Stimulated activated CD8-positive, alpha-beta memory T cell treated with anti-CD3 and anti-CD28 coated beads, Interleukin-2, amount 100 ng/mL, for 1 hour (primary cell): ENCODE data around the gene NLRP6.

ENCODE experiments used
- DNase-seq, 2 donors: peaks; one replicate each; pipeline ENCODE4 v3.0.0-alpha.2; 2020; ENCODE audit warnings: low read depth in 2 of 2

Gene NLRP6

DNA sequence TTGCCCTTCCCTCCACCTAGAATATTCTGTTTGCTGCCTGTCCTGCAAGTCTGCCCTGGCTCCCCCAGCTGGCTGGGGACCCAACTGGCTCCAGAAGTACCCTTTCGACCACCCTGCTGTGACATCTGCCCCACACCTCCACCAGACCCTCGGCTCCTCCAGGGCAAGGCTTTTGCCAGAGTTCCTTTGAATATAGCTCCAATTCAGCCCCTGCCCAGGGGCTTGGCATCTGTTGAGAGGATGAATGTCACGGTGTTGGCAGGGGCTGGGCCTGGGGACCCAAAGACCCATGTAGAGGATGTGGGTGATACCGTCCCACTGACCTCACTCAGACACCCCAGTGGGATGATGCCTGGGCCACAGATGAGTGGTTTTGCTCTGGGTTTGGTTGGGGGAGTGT lies 4.0 kb downstream of the NLRP6 start:
- no peak for DNase-seq

DNA sequence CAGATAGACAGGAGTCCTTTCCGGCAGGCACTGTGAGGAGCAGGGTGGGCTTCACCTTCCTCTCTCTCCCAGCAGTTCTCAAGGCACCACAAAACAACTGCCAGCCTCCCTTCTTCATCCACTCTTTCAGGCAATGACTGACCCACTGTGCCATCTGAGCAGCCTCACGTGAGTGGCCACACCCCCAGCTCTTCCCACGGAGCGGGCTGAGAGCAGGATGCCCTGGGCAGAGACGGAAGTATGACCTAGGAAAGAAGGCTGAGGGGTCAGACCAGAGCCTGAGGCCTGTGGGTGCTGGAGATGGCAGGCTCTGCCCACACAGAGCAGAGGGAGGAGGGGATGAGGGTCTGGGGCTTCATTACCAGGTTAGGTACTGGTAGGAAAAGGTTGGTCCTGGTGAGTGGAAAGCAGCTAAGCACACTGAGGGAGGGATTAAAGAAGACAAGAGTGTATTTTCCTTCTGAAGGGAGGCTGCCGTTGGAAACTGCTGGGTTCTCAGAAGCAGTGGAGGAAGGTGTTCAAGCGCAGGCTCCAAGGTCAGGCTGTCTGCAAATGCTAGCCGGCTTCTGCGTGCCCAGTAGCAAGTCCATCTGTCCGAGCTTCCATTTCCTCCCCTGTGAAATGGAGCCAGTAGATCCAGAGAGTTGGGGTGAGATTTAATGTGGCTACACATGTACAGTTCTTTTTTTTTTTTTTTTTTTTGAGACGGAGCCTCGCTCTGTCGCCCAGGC lies 4.6 kb downstream of the NLRP6 start:
- no peak for DNase-seq

DNA sequence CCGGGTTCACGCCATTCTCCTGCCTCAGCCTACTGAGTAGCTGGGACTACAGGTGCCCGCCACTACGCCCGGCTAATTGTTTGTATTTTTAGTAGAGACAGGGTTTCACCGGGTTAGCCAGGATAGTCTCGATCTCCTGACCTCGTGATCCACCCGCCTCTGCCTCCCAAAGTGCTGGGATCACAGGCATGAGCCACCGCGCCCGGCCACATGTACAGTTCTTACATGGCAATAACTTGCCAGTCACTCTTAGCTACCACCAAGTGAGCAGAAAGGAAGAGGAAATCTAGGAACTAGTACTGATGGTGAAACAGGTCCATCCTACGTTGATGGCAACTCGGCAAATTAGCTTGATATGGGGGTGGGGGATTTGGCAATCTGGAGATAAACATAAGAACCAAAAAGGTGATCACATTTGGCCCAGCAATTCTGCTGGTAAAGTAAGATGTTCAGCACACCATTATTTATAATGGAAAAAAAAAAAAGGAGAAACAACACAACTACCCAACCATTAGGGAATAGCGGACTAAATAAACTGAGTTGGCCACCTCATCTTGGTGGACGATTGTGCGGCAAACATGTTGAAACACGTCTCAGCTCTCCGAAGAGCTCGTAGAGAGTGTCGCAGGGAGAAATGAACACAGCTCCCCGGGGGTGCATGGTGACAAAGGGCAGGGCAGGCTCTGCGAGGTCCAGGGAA lies 5.3 kb downstream of the NLRP6 start:
- no peak for DNase-seq

DNA sequence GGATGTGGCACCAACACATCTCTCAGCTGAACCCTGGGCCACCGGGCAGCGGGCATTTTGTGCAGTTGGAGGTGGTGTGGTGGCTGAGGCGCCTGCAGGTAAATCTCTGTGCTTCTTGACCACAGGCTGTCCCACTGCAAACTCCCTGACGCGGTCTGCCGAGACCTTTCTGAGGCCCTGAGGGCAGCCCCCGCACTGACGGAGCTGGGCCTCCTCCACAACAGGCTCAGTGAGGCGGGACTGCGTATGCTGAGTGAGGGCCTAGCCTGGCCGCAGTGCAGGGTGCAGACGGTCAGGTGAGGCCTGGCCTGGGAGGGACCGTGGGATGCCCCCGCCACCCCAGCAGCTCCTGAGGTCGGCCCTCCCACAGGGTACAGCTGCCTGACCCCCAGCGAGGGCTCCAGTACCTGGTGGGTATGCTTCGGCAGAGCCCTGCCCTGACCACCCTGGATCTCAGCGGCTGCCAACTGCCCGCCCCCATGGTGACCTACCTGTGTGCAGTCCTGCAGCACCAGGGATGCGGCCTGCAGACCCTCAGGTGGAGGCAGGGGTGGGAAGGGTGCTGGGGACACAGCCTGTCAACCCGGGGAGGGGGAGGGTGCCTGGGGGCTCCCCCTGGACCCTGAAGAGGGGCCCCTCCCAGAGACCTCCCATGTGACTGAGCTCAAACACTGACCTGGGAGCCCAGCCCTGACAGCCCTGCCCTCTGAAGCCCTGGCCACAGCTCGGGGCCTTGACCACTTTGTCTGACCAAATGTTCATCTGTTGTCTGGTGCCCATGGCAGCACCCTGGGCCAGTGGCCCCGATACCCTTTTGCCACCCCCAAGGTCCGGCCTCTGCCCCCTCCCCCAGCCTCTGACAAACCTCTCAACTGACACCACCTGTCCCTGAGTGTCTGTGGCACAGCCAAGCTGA lies 6.2 kb downstream of the NLRP6 start:
- DNase-seq: no peak

DNA sequence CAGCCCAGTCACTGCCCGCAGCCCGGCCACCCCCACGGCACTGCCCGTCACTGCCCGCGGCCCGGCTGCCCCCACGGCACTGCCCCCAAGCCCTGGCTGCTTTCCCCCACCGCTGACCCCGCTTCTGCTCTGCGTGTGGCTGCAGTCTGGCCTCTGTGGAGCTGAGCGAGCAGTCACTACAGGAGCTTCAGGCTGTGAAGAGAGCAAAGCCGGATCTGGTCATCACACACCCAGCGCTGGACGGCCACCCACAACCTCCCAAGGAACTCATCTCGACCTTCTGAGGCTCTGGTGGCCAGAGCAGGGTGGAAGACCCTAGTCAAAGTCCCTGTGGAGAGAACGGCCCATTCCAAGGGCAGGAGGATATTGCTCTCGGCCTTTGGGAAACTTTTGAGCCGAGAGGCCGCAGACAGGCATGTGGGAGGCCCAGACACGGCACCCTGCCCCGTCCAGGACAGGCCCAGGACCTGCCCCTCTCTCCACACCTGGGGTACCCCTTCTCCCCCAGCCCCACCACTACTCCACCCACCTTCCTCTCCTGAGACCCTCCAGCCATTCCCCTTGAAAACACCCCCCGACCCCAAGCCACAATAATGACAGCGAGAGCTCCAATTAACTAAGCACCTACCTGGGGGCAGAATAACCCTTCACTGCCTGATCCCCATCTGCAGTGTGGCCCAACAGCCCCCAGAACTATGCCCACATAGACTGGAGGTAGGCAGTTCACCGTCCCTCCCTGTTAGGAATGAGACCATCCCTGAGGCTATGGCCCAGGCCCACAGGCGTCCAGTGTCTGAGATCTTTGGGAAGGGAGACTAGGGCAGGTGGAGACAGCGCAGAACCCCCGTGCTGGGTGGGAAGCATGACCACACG lies 7.0 kb downstream of the NLRP6 start:
- DNase-seq: no peak

DNA sequence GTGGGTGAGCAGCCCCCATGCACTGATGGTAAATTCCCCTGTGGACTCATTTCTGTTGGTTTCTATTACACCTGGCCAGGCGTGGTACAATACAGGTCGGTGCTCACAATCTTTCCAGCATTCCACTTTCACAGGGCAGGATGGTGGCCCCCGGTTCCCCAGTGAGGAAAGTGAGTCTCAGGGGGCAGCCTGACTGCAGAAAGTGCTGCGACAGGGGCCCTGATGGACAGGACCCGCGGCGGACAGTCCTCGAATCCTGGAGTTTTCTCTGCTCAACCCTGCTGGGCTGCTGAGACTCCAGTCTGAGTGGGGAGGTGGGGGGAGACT lies 7.7 kb downstream of the NLRP6 start:
- DNase-seq: no peak

DNA sequence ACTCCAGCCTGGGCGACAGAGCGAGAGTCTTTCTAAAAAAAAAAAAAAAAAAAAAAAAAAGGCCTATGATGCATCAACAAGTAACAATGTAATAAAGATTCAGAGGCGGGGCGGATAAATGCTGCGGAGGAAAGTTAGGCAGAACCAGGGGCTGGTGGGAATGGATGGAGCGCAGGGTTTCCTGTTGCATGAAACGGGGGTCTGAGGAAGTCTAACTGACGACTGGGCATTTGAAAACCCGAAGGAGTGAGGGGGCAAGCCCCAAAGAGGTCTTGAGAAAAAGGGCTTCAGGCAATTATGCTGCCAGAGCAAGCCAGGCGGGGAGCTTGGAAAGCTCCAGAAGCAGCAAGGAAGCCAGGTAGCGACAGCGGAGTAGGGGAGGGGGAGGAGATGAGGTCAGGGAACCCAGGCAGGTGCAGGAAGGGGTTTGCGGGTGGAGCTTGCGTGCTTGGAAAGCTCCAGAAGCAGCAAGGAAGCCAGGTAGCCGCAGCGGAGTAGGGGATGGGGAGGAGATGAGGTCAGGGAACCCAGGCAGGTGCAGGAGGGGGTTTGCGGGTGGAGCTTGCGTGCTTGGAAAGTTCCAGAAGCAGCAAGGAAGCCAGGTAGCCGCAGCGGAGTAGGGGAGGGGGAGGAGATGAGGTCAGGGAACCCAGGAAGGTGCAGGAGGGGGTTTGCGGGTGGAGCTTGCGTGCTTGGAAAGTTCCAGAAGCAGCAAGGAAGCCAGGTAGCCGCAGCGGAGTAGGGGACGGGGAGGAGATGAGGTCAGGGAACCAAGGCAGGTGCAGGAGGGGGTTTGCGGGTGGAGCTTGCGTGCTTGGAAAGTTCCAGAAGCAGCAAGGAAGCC lies 9.0 kb downstream of the NLRP6 start:
- peak in 1 of 2 donors; percentile 62 for DNase-seq

DNA sequence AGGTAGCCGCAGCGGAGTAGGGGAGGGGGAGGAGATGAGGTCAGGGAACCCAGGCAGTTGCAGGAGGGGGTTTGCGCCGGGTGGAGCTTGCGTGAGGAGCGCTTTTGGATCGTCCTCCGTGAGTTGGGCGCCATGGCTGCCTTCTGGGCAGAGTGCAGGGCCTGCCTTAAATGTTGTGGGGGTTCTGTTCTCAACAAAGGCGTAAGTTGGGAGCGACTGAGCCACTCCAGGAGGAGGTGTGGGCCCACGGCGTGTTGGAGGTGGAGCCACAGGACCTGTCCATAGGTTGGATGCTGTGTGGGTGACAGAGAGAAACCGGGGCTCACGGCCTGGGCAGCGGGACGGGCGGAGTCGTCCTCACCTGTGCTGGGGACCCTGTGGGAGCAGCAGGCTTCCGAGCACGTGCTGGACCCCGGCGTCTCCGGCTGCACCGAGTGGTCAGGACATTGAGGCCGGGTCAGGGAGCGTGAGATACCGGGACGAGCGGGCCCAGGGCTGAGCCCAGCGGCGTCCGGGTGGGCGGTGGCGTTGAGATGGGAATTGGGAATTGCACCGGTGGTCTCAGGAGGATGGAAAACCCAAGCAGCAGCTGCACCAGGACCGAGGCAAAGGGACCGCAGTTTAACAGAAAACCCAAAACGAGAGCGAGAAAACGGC lies 9.7 kb downstream of the NLRP6 start:
- DNase-seq: no peak

DNA sequence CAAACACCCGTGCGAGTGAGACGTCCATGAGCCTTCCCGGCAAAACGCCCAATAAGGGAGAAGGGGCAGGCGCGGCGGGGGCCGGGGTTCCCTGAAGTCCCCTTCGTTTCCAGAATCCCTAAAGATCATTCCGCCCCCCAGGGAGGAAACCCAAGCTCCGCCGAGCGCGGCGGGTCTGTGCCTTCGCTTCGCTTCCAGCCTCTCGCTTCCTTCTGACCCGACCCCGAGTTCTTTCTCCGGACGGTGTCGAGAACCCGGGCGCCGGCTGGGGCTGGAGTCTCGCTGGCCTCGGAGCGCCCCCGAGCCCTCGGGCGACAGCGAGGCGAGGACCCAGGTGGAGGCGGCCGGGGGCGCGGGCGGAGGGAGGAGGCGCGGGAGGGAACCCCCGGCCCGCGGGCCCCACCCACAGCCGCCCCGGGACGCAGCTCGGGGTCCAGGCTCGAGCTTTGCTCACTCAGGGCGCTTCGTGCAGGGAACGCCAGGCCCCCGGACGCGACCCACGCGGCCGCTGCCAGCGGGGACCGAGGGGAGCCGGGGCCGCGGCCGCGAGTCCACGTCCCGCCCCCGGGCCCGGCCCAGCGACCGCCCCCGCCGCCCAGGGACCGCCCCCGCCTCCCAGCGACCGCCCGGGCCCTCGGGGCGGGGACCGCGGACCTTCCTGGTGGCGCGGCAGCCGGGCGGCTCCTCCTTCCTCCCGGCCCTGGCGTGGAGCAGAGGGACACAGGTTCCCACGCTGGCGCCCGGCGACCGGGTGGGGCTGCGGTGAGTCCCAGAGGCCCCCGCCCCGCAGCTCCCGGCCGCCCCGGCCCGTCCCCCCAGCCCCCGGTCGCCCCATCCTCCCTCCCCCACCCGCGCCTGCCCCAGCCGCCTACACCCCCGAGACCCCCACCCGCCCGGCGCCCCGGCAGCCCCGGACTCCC lies 10.5 kb downstream of the NLRP6 start, which contains the start of gene PGGHG:
TSS of gene PGGHG (plus strand) at position 649 of the 920 bp plus-strand sequence. CDS start 691 bp downstream, outside the sequence.
- peak in 1 of 2 donors; percentile 59 for DNase-seq

DNA sequence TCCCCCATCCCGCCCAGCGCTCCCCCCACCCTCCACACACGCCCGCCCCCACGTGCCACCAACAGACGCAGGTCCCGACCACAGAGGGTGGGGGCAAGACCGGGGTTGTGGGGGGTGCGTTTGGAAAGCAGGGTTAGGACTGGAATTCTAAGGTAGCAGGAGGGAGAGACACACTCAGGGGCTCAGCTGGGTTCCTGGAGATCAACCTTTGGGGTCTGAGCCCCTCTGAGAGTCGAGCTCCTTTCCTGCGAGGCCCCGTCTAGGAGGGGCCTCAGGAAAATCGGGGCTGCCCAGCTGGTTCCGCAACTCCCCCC lies 11.1 kb downstream of the NLRP6 start:
- DNase-seq: no peak

DNA sequence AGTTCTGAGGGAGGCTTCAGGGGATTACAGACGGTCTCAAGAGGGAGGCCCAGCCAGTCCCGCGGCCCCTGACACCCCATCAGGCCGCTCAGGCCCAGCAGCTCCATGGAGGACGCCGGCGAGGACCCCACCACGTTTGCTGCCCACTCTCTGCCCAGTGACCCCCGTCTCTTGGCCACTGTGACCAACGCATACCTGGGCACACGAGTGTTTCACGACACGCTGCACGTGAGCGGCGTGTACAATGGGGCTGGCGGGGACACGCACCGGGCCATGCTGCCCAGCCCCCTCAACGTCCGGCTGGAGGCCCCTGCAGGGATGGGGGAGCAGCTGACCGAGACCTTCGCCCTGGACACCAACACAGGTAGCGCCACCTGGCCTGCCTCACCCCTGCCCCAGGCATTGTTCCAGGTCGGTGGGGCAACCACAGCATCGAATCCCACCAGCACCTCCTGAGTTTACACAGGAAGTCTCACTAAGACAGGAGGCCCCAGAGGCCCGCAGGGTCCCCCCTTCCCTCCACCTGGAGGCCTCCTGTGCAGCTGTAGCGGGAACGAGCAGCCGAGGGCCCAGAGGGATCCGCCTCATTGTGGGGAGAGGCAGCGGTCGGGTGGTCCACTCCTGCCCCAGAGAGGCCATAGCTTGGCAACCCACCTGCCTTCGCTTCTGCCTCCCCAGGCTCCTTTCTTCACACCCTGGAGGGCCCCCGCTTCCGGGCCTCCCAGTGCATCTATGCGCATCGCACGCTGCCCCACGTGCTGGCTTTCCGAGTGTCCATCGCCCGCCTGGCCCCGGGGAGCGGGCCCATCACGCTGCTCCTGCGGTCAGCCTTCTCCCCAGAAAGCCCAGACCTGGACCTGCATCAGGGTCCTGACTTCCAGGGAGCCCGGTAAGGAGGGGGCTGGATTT lies 11.8 kb downstream of the NLRP6 start:
- DNase-seq: no peak

DNA sequence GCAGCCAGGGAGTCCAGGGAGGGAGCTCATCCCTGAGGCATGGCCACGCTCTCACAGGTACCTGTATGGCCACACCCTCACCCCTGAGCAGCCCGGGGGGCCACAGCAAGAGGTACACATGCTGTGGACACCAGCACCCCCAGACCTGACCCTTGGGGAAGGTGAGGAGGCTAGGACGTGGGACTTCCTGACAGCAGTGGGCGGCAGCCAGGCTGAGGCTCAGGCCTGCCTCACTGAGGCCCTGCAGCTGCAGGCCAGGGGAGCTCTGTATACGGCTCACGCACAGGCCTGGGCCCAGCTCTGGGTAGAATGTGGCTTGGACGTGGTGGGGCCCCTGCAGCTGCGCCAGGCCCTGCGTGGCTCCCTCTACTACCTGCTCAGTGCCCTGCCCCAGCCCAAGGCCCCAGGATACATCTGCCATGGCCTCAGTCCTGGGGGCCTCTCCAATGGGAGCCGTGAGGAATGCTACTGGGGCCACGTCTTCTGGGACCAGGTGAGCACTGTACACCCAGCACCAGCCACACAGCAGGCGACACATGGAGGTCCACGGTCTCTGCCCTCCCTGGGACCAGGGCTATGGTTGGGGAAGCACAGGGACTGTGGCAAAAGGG lies 12.5 kb downstream of the NLRP6 start:
- DNase-seq: no peak

DNA sequence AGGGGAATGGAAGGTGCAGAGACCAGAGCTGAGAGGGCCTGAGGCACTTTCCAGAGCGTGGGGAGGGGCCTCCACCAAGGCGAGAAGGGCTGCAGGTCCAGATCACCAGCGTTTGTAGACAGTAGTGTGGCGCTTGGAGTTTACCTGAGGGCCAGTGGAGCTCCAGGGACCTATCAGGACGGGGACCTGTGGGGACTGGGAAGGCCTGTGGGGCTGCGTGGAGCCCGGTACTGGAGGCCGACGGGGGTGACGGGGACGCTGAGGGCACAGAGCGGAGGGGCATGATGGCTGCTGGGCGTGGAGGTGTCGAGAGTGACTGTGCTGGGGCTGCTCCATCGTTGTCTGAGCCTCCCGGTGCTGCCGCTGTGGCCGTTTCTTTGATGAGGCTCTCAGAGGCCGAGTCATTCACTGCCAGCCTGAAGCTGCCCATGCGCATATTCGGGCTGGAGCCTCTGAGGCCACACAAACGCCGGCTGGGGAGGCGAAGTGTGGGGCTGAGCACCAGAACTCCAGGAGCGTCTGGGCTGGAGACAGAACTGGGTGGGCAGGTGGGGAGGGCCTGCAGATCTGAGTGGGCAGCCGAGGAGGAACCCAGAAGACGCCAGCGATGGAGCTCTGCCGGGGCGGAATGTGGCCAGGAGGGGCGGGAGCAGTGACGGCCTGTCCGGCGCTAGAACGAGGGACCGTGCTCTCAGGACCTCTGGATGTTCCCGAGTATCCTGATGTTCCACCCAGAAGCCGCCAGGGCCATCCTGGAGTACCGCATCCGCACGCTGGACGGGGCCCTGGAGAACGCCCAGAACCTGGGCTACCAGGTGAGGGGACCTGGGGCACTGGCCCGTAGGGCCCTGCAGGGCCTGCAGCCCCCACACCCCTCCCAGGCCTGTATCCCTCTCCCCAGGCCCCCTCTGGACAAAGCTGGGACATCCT lies 13.3 kb downstream of the NLRP6 start:
- no peak for DNase-seq

DNA sequence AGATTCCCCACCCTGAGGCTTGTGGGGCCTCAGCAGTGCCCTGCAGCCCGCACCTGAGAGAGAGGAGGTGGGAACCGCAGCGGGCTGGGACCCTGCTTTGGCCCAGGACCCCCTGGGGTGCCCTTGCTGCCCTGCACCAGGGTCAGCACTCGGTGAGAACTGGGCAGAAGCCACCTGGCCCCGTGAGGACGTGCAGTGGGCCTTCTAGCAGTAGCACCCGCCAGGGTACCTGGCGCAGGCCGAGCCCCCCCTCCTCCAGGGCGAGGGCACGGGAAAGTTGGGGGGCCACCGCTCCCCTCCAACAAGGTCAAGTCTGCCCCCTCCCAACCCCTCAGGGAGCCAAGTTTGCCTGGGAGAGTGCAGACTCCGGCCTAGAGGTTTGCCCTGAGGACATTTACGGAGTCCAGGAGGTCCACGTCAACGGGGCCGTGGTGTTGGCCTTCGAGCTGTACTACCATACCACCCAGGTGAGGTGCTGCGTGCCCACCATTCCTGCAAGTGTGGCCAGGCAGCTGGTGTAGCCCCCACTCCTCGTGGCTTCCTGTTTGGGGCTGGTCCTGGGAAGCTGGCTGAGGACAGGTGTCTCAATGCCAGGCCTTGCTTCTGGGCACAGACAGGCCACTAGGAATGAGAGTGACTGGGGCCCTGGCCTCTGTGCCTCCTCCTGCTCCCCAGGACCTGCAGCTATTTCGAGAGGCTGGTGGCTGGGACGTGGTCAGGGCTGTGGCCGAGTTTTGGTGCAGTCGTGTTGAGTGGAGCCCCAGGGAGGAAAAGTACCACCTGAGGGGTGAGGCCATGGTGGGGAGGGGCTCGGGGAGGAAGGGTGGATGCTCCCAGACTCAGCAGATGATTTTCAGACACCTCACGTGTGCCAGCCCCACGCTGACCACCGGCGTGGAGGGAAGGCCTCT lies 14.3 kb downstream of the NLRP6 start:
- DNase-seq: no peak

DNA sequence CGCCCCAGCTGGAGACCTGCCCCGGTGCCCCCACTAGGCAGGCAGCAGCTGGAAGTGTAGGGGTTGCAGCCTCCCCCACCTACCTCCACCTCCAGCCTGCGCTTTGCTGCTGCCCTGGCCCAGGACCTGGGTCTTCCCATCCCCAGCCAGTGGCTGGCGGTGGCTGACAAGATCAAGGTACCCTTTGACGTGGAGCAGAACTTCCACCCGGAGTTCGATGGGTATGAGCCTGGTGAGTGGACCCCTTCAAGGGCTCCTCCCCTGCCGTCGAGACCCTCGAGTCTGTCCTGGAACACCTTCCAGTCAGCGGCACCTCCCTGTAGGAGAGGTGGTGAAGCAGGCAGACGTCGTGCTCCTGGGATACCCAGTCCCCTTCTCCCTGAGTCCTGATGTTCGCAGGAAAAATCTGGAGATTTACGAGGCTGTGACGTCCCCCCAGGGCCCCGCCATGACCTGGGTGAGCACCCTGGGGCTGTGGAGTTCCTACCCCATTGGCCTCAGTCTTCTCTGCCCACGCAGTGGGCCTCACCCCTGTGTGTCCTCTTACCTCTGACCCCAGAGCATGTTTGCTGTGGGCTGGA lies 15.2 kb downstream of the NLRP6 start:
- DNase-seq: no peak
